Endodermal cell (in vitro differentiated cells): ENCODE measurements around the gene SLC25A21. TPM values are rescaled to one million over a fixed set of nuclear protein-coding genes. Genes with fewer than 3 reads are reported as not detected.
A peak's percentile ranks its signal among the peaks of the same experiment; 100 is the strongest.

Experiments used
- DNase-seq: peaks from one replicate; pipeline ENCODE4 v3.0.0-alpha.2; 2017
- H3K27ac ChIP-seq: 2 replicates; pipeline ENCODE4 v1.5.1; 2013; ENCODE audit warnings: mild to moderate bottlenecking, low read depth, low read length, moderate library complexity
- H3K27me3 ChIP-seq: 2 replicates; pipeline ENCODE4 v1.6.1; 2013; ENCODE audit warnings: mild to moderate bottlenecking, low read length, moderate library complexity; ENCODE audit not compliant: insufficient read depth, control insufficient read depth, poor library complexity, severe bottlenecking
- H3K36me3 ChIP-seq: 2 replicates; pipeline ENCODE4 v1.7.0; 2013; ENCODE audit warnings: mild to moderate bottlenecking, low read length, moderate library complexity; ENCODE audit not compliant: control insufficient read depth, insufficient read depth
- H3K4me1 ChIP-seq: one replicate; pipeline ENCODE4 v1.7.0; 2013; ENCODE audit warnings: low read length; ENCODE audit not compliant: control insufficient read depth, insufficient read depth
- H3K4me3 ChIP-seq: 2 replicates; pipeline ENCODE4 v1.5.1; 2013; ENCODE audit warnings: mild to moderate bottlenecking, low read length, moderate library complexity
- H3K9ac ChIP-seq: 2 replicates; pipeline ENCODE4 v1.6.1; 2013; ENCODE audit warnings: mild to moderate bottlenecking, low read length, moderate library complexity; ENCODE audit not compliant: poor library complexity, severe bottlenecking; ENCODE audit errors: extremely low read depth
- H3K9me3 ChIP-seq: 2 replicates; pipeline ENCODE4 v1.6.1; 2013; ENCODE audit warnings: mild to moderate bottlenecking, low read length, moderate library complexity; ENCODE audit not compliant: control insufficient read depth
- H3K27ac Mint-ChIP-seq: 2 replicates; pipeline ENCODE4 v1.8.0; 2020; ENCODE audit warnings: mixed read lengths
- H3K27me3 Mint-ChIP-seq: 2 replicates; pipeline ENCODE4 v1.8.0; 2021; ENCODE audit warnings: mild to moderate bottlenecking, mixed read lengths; ENCODE audit not compliant: insufficient read depth
- H3K36me3 Mint-ChIP-seq: 2 replicates; pipeline ENCODE4 v1.8.0; 2020; ENCODE audit warnings: low read depth, mixed read lengths
- H3K4me1 Mint-ChIP-seq: 2 replicates; pipeline ENCODE4 v1.8.0; 2020; ENCODE audit warnings: mixed read lengths
- H3K4me3 Mint-ChIP-seq: 2 replicates; pipeline ENCODE4 v1.8.0; 2020; ENCODE audit warnings: mild to moderate bottlenecking, moderate library complexity, mixed read lengths
- H3K9me3 Mint-ChIP-seq: 2 replicates; pipeline ENCODE4 v1.8.0; 2020; ENCODE audit warnings: mild to moderate bottlenecking, mixed read lengths
- WGBS, 2 experiments: methylation state at CpG; one replicate each; pipeline versions ENCODE4 v1.1.5 to v1.1.7; 2013; ENCODE audit warnings: missing lambda C conversion rate in 2 of 2, mixed read lengths in 1 of 2; ENCODE audit not compliant: insufficient coverage in 1 of 2, insufficient read length in 1 of 2; 5-methylcytosine and 5-hydroxymethylcytosine counted together
- total RNA-seq, 2 donors: library from RNA; stranded (reverse); fragmentation: NEBNext Ultra II Directional in 1 of 2; extraction: Animal tissue kit (Norgen Biotek cat#: 25700) in 1 of 2; gene quantifications; 2 replicates in 1 of 2; 3 replicates in 1 of 2; pipeline ENCODE4 v1.2.1, GENCODE V29; 2021
- TF ChIP-seq, protein P1 (sequence below): fragments of 200-600 bp; sonication (generic); conservative IDR thresholded peaks from 2 replicates; pipeline ENCODE4 v1.5.0; 2021; ENCODE audit warnings: antibody characterized with exemption, mild to moderate bottlenecking

SLC25A21 gene
- total RNA-seq, 2 donors from 2014 or later: 1.9 TPM

- TF ChIP-seq, protein P1, sequence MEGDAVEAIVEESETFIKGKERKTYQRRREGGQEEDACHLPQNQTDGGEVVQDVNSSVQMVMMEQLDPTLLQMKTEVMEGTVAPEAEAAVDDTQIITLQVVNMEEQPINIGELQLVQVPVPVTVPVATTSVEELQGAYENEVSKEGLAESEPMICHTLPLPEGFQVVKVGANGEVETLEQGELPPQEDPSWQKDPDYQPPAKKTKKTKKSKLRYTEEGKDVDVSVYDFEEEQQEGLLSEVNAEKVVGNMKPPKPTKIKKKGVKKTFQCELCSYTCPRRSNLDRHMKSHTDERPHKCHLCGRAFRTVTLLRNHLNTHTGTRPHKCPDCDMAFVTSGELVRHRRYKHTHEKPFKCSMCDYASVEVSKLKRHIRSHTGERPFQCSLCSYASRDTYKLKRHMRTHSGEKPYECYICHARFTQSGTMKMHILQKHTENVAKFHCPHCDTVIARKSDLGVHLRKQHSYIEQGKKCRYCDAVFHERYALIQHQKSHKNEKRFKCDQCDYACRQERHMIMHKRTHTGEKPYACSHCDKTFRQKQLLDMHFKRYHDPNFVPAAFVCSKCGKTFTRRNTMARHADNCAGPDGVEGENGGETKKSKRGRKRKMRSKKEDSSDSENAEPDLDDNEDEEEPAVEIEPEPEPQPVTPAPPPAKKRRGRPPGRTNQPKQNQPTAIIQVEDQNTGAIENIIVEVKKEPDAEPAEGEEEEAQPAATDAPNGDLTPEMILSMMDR: no peak
- no peaks in the 10 kb centered on the region for H3K9me3 ChIP-seq
- peak; percentile 73 for DNase-seq
- Mint-ChIP-seq H3K4me3 (no peak overlapping the region), H3K36me3 (no peaks in the 10 kb centered on the region), H3K27me3 (no peaks in the 10 kb centered on the region), H3K4me1 (peaks cover 44% of the 10 kb centered on the region), H3K27ac (peak overlapping the region; percentile 92), H3K9me3 (no peaks in the 10 kb centered on the region)
- H3K27me3 ChIP-seq: no peaks in the 10 kb centered on the region
- peaks cover 19% of the 10 kb centered on the region for H3K4me1 ChIP-seq
- H3K4me3 ChIP-seq: no peak overlapping the region
- H3K36me3 ChIP-seq: no peaks in the 10 kb centered on the region
- peak overlapping the region; percentile 45 for H3K9ac ChIP-seq
- H3K27ac ChIP-seq: peak overlapping the region; percentile 36
- 43 to 57% methylated on average over 6 to 7 of the region's 7 CpGs for WGBS, 2 experiments
Observed at GRCh38 chr14:36767603-36768281, 404.7 kb downstream of the SLC25A21 start.

GRCh38 chr14:36766974-36767373 lies 405.4 kb downstream of the SLC25A21 start:
- Mint-ChIP-seq H3K36me3 (no peaks in the 10 kb centered on the region), H3K27ac (peak overlapping the region; percentile 92), H3K4me3 (no peak overlapping the region), H3K4me1 (peaks cover 39% of the 10 kb centered on the region), H3K9me3 (no peaks in the 10 kb centered on the region), H3K27me3 (no peaks in the 10 kb centered on the region)
- DNase-seq: no peak
- Histone ChIP-seq H3K27ac (no peak overlapping the region), H3K9ac (no peak overlapping the region), H3K4me1 (peaks cover 19% of the 10 kb centered on the region), H3K4me3 (no peak overlapping the region), H3K27me3 (no peaks in the 10 kb centered on the region), H3K9me3 (no peaks in the 10 kb centered on the region), H3K36me3 (no peaks in the 10 kb centered on the region)
- WGBS, 2 experiments: 89 to 94% methylated on average over 1 to 2 of the region's 2 CpGs
- TF ChIP-seq, protein P1: no peak

- Histone ChIP-seq H3K27me3 (no peaks in the 10 kb centered on the region), H3K9ac (no peak overlapping the region), H3K4me3 (no peak overlapping the region), H3K36me3 (no peaks in the 10 kb centered on the region), H3K4me1 (no peaks in the 10 kb centered on the region), H3K9me3 (peaks cover 11% of the 10 kb centered on the region), H3K27ac (no peak overlapping the region)
- WGBS, 2 experiments: 77 to 78% methylated on average over 6 of the region's 6 CpGs
- H3K9me3 Mint-ChIP-seq: peaks cover 6% of the 10 kb centered on the region
- H3K27ac Mint-ChIP-seq: no peak overlapping the region
- no peak for DNase-seq
- TF ChIP-seq, protein P1: no peak
- H3K4me3 Mint-ChIP-seq: no peak overlapping the region
- peaks cover 5% of the 10 kb centered on the region for H3K4me1 Mint-ChIP-seq
- no peaks in the 10 kb centered on the region for H3K36me3 Mint-ChIP-seq
- H3K27me3 Mint-ChIP-seq: peaks cover 7% of the 10 kb centered on the region
Observed at GRCh38 chr14:36757734-36758601, 414.4 kb downstream of the SLC25A21 start.
